GM23338 (cell line): Measurements from ENCODE around the gene PTCD3.

Source experiments
- CREB1 ChIP-seq: fragments of 250-450 bp; sonication (Bioruptor Pico); IDR thresholded peaks from 2 replicates; pipeline ENCODE4 v1.5.0; 2020; ENCODE audit warnings: low read depth, mild to moderate bottlenecking, moderate library complexity
- CTCF ChIP-seq, 2 experiments: fragments of 200-600 bp in 1 of 2; sonication (generic) in 1 of 2; conservative IDR thresholded peaks; 2 replicates each; pipeline versions ENCODE4 v1.5.1 to v1.6.1; 2016 to 2017; ENCODE audit warnings: antibody characterized with exemption in 2 of 2, low read depth in 2 of 2, mild to moderate bottlenecking in 2 of 2, moderate library complexity in 1 of 2
- ETS1 ChIP-seq: IDR thresholded peaks from 2 replicates; pipeline ENCODE4 v1.6.1; 2016; ENCODE audit warnings: antibody characterized with exemption
- EZH2 ChIP-seq: fragments of 200-600 bp; sonication (generic); IDR thresholded peaks from one replicate; pipeline ENCODE4 v1.8.0; 2017; ENCODE audit warnings: antibody characterized with exemption, mild to moderate bottlenecking, low read depth; ENCODE audit not compliant: unreplicated experiment
- EZH2phosphoT487 ChIP-seq: fragments of 200-600 bp; sonication (generic); IDR thresholded peaks from one replicate; pipeline ENCODE4 v1.8.1; 2018; ENCODE audit warnings: antibody characterized with exemption; ENCODE audit not compliant: unreplicated experiment
- JUNB ChIP-seq: IDR thresholded peaks from one replicate; pipeline ENCODE4 v1.6.1; 2016; ENCODE audit warnings: antibody characterized with exemption; ENCODE audit not compliant: unreplicated experiment
- POLR2AphosphoS5 ChIP-seq: IDR thresholded peaks from 2 replicates; pipeline ENCODE4 v1.6.1; 2016; ENCODE audit warnings: antibody characterized with exemption, low read depth
- STAT1 ChIP-seq: IDR thresholded peaks from one replicate; pipeline ENCODE4 v1.6.1; 2016; ENCODE audit warnings: antibody characterized with exemption; ENCODE audit not compliant: unreplicated experiment
- ZNF114 ChIP-seq: fragments of 250-450 bp; sonication (Bioruptor Pico); IDR thresholded peaks from 2 replicates; pipeline ENCODE4 v1.5.0; 2020; ENCODE audit warnings: mild to moderate bottlenecking, moderate library complexity
- TF ChIP-seq, protein P1 (sequence below): IDR thresholded peaks from one replicate; pipeline ENCODE4 v1.6.1; 2018; ENCODE audit warnings: antibody characterized with exemption; ENCODE audit not compliant: unreplicated experiment

- TF ChIP-seq, protein P1, sequence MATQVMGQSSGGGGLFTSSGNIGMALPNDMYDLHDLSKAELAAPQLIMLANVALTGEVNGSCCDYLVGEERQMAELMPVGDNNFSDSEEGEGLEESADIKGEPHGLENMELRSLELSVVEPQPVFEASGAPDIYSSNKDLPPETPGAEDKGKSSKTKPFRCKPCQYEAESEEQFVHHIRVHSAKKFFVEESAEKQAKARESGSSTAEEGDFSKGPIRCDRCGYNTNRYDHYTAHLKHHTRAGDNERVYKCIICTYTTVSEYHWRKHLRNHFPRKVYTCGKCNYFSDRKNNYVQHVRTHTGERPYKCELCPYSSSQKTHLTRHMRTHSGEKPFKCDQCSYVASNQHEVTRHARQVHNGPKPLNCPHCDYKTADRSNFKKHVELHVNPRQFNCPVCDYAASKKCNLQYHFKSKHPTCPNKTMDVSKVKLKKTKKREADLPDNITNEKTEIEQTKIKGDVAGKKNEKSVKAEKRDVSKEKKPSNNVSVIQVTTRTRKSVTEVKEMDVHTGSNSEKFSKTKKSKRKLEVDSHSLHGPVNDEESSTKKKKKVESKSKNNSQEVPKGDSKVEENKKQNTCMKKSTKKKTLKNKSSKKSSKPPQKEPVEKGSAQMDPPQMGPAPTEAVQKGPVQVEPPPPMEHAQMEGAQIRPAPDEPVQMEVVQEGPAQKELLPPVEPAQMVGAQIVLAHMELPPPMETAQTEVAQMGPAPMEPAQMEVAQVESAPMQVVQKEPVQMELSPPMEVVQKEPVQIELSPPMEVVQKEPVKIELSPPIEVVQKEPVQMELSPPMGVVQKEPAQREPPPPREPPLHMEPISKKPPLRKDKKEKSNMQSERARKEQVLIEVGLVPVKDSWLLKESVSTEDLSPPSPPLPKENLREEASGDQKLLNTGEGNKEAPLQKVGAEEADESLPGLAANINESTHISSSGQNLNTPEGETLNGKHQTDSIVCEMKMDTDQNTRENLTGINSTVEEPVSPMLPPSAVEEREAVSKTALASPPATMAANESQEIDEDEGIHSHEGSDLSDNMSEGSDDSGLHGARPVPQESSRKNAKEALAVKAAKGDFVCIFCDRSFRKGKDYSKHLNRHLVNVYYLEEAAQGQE: no peak
- TF ChIP-seq CTCF (conservative IDR thresholded peaks at IDR 0.05; ENCODE audit: low read depth in 2 of 2) (no peak), POLR2AphosphoS5 (no peak), EZH2 (no peak), CREB1 (no peak), JUNB (no peak), EZH2phosphoT487 (no peak), STAT1 (no peak), ZNF114 (CRISPR knock-in tag) (no peak), ETS1 (no peak)
Measured at GRCh38 chr2:86081724-86082123, 24.3 kb upstream of the PTCD3 start.
